ENCODE results near the gene GNAT1. TPM values are rescaled to one million over a fixed set of nuclear protein-coding genes. Genes with fewer than 3 reads are reported as not detected.

GNAT1 gene
- total and polyA plus RNA-seq, 2 of the 13 experiments (the other 11 are each of a cell fraction or from before 2014, with no cell fraction given): 0.15 TPM; not detected in 1

- TF ChIP-seq THRA (CRISPR knock-in tag; IDR thresholded peaks at IDR 0.05; ENCODE audit: borderline replicate concordance): peak; percentile 66; the same call in 1 of the 2 replicates
- TF ChIP-seq NR2F6 (IDR thresholded peaks at IDR 0.05): no peak
- TF ChIP-seq NR2F6 (CRISPR knock-in tag; IDR thresholded peaks at IDR 0.05): no peak
- TF ChIP-seq PHF8 (CRISPR knock-in tag; IDR thresholded peaks at IDR 0.05): peak; percentile 21; the same call in 1 of the 2 replicates
- TF ChIP-seq ZNF776 (CRISPR knock-in tag; IDR thresholded peaks at IDR 0.05): no peak
- no peak for TF ChIP-seq HDAC1 (CRISPR knock-in tag; IDR thresholded peaks at IDR 0.05)
- no peak for TF ChIP-seq LCORL (IDR thresholded peaks at IDR 0.05)
- peak; percentile 51; the same call in 1 of the 2 replicates for TF ChIP-seq LCORL (CRISPR knock-in tag; IDR thresholded peaks at IDR 0.05)
- TF ChIP-seq NRL (CRISPR knock-in tag; IDR thresholded peaks at IDR 0.05; ENCODE audit: borderline replicate concordance): peak; percentile 21; the same call in 1 of the 2 replicates
- TF ChIP-seq ZNF280B (CRISPR knock-in tag; IDR thresholded peaks at IDR 0.05; ENCODE audit: borderline replicate concordance): peak; percentile 34; the same call in 1 of the 2 replicates
- TF ChIP-seq MEF2D (CRISPR knock-in tag; IDR thresholded peaks at IDR 0.05): 0 out of 2 replicates have a peak, but pooled peaks have one; percentile 36
- TF ChIP-seq CBX2 (IDR thresholded peaks at IDR 0.05; ENCODE audit: low read depth, low read length): no peak
- TF ChIP-seq CBX2 (CRISPR knock-in tag; IDR thresholded peaks at IDR 0.05; ENCODE audit: low read depth): no peak
- no peak for TF ChIP-seq TOPORS (CRISPR knock-in tag; IDR thresholded peaks at IDR 0.05)
- TF ChIP-seq KDM1A (CRISPR knock-in tag; IDR thresholded peaks at IDR 0.05): no peak
- 0 out of 2 replicates have a peak, but pooled peaks have one; percentile 29 for TF ChIP-seq ZBTB14 (CRISPR knock-in tag; IDR thresholded peaks at IDR 0.05)
- no peak for TF ChIP-seq HNRNPL (IDR thresholded peaks at IDR 0.05; ENCODE audit: low read depth, low read length)
- TF ChIP-seq, protein P1, sequence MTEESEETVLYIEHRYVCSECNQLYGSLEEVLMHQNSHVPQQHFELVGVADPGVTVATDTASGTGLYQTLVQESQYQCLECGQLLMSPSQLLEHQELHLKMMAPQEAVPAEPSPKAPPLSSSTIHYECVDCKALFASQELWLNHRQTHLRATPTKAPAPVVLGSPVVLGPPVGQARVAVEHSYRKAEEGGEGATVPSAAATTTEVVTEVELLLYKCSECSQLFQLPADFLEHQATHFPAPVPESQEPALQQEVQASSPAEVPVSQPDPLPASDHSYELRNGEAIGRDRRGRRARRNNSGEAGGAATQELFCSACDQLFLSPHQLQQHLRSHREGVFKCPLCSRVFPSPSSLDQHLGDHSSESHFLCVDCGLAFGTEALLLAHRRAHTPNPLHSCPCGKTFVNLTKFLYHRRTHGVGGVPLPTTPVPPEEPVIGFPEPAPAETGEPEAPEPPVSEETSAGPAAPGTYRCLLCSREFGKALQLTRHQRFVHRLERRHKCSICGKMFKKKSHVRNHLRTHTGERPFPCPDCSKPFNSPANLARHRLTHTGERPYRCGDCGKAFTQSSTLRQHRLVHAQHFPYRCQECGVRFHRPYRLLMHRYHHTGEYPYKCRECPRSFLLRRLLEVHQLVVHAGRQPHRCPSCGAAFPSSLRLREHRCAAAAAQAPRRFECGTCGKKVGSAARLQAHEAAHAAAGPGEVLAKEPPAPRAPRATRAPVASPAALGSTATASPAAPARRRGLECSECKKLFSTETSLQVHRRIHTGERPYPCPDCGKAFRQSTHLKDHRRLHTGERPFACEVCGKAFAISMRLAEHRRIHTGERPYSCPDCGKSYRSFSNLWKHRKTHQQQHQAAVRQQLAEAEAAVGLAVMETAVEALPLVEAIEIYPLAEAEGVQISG (CRISPR knock-in tag; IDR thresholded peaks at IDR 0.05): peak; percentile 41; the same call in 1 of the 2 replicates
- TF ChIP-seq ZFP90 (CRISPR knock-in tag; IDR thresholded peaks at IDR 0.05; ENCODE audit: borderline replicate concordance): peak; percentile 41; the same call in 1 of the 2 replicates
- TF ChIP-seq KLF16 (CRISPR knock-in tag; IDR thresholded peaks at IDR 0.05): peak in 1 of 2 experiments; percentile 54; a peak in 1 of 4 replicates
- no peak for TF ChIP-seq NR3C1 (CRISPR knock-in tag; IDR thresholded peaks at IDR 0.05)
- TF ChIP-seq ASH2L (IDR thresholded peaks at IDR 0.05; ENCODE audit: insufficient read length, low read depth, low read length): no peak
- no peak for TF ChIP-seq ZSCAN20 (CRISPR knock-in tag; IDR thresholded peaks at IDR 0.05; ENCODE audit: borderline replicate concordance)
Measured at GRCh38 chr3:50189274-50189673, 2.1 kb upstream of the GNAT1 start (continued).

Data from HepG2 (cell line).